GM18508 (cell line): ENCODE measurements around the gene GALNT17.

Experiments used
- ATAC-seq: cut with Tn5 transposase; IDR thresholded peaks from one replicate; pipeline ENCODE4 v1.9.1; 2021; ENCODE audit warnings: moderate number of reproducible peaks; ENCODE audit not compliant: insufficient read depth, unreplicated experiment

GALNT17 gene

DNA sequence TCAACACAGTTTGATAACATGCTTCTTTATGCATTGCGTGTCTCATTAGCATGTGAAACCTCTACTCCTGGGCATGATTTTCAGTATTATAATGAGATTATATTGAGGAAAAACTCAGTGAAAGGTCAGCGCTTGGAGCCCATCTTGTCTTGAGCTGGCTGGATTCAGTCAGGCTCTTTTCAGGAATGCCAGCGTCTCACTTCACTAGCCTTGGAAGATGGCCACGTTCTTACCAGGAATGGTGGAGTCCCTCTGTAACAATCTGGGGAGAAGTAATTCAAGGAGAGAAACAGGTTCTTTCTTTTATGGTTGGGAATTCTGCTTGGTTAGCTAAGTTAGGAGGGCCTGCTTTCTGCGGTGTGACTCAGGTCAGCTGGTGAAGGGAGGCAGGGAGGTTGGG is 241.0 kb downstream of the GALNT17 start:
- ATAC-seq: no peak

DNA sequence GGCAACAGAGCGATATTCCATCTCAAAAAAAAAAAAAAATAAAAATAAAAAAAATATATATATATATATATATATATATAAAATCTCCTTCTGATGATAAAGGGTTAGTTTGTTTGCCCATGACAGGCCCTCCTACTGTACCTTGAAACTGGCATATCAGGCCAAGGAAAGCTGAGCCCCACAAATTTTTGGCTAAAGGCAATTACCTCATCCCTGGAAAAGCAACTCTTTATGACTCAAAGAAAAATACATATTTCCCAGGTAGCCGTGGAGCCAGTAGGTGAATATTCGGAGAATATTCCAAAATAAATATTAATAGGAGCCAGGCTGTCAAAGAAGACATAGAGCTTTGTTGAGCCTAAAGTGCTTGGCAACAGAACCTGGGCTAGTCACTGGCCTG is 245.1 kb downstream of the GALNT17 start:
- ATAC-seq: no peak

DNA sequence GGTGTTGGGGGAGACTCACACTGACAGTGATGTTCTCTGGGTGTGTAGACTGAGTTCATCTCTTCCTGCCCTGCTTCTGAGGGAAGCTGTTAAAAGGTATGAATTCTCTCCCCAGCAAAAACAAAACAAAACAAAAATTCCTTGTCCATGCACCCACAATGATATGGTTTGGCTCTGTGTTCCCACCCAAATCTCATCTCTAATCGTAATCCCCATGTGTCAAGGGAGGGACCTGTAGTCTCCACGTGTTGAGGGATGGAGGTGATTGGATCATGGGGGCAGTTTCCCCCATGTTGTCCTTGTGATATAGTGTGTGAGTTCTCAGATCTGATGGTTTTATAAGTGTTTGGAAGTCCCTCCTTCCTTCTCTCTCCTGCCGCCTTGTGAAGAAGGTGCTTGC is 245.5 kb downstream of the GALNT17 start:
- ATAC-seq: no peak

DNA sequence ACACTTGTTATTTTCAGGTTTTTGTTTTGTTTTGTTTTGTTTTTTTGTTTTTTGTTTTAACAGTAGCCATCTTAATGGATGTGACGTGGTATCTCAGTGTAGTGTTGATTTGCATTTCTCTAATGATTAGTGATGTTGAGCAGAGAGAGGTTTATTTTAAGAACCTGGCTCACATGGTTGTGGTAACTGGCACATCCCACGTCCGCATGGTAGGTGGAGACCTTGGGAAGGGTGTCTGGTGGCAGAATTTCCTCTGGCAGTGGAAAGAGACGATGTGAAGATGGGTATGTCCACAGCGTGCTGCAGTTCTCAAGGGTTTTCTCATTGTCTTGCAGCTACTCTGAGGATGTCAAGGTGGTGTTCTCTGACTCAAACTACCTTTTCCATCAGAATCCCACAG is 252.2 kb downstream of the GALNT17 start:
- no peak for ATAC-seq

DNA sequence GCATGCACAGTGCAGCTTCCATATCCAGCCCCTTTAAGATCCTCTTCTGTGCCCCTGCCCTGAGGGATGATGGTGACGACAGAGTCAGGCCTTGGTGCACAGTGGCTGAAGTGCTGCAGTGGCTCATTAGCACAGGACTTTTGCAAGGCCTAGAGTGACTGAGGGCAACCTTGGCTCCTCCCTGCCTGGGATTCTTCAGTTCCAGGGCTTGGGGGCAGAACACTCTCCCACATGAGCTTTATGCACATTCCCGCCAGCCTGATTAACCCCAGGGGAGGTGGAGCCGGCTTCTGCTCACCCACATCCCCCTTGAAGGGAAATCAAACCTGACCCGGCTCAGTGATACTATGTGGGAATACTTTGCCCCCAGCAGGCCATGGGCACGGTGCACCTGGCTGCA is 253.4 kb downstream of the GALNT17 start:
- no peak for ATAC-seq

DNA sequence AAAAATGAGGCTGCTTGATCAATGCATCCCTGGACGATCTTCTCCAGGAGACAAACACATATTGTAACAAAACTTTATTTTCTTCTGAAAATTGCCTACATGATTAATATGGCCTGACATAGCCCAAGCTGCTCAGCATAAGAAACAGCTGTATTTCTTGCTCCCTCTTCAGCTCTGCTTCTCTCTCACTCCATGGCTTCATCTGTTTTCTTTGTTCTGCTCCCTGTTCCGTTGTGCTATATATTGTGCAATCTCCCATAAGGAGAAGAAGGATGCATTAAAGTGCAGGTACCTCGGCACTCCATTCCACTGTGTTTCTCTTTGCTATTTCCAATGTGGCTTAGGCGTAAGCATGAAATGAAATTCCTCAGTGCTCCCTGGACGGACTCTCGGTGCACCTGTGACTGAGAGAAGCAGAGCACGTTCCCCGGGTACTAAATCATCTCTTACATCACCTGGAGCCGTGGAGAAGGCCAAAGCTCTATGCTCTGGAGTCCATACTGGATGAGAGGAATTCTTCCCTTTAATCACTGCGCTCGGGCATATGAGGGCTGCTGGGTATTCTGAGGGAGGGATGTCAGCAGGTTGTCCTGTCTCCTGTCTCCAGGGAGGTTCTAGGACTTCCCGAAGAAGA is 254.3 kb downstream of the GALNT17 start:
- no peak for ATAC-seq

DNA sequence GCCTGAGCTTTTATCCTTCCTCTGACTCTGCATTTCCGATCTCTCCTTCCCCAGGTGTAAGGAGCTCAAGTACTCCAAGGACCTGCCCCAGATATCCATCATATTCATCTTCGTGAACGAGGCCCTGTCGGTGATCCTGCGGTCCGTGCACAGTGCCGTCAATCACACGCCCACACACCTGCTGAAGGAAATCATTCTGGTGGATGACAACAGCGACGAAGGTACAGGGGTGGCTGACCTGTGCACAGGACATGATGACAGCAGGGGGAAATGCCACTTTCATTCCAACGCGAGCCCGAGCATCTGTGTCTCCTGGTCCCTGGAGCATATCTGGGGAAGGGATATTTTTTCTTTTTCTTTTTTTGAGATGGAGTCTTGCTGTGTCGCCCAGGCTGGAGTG is 256.2 kb downstream of the GALNT17 start:
- ATAC-seq: no peak

DNA sequence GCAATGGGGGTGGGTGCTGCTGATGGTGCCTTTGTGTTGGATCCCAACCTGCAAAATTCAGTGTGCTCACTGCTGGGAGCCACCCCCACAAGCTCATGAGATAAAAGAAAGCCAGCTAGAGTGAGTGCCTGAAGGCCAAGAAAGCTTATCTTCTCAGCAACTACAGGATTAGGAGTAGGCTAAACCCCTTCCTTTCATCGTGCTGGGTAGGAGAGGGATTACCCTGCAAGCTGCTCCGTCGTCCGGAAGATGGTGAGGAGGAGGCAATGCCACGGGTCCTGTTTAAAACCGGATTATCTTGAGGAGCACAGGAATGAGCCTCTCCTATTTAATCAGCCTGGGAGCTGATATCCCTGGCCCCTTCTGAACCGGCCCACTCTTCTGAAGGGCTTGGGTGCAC is 258.0 kb downstream of the GALNT17 start:
- no peak for ATAC-seq

DNA sequence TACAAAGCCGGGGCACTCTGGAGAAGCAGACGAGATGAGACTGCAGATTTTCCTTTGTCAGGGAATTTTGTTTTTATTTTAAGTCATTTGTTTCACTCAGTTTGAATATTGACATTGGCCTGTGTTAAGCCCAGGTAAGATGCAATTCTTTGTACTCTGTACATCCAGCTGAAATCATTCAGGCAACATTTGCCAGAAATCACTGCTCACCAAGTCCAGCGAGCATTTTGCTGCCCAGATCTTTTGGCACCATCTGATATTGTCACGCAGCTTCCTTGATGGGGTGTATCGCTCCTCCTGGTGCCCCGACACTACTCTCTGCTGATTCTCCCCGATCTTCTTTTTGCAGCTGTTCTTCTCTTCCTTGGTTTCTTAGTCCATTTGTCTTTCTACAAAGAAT is 261.7 kb downstream of the GALNT17 start:
- no peak for ATAC-seq

DNA sequence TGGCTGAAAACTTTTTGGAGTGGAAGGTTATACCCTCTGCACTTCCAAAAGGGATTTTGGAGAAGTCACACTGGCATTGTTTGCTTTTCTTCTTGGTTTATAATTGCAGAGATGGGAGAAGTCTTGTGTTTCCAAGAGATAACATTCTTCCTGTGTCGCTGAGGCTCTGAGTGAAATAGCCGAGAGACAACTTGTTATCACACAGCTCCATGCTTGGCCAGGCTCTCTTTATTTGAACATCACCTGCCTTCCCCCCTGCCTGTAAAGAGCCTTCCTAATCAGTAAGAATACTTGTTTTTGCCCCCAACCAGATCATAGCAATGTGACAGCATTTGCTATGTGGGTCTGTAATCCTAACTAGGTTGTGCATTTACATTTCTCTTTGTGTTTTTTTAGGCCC is 270.7 kb downstream of the GALNT17 start:
- no peak for ATAC-seq

DNA sequence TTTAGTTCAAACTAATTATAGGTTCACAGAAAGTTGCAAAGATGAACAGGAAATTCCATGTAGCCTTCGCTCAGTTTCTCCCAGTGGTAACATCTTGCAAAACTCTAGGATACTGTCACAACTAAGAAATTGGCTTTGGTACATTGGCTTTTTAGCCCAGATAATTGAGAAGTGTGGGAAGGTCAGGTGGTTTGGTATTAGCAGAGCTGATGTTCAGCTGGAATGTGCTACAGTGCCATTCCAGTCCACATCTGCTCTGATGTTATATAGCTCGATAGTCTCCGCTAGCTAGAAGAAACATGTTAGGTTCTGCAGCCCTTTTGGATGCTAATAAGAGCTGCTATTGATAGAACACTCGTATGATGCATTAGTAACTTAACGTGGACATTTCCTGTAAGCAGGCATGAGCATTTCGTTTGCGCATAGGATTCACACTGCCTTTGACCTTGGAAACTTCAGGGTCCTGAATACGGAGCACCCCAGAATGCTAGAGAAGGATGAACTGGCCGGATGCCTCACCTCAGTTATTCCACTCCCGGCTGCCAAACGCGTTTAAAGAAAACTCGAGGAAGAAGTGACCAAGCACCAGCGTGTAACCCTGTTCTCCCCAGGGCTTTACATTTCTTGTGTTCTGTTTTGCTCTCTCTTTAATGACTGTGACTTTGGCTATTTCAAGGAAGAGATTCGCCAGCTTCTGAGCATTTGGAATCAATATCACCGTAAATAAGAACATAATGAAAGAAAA is 271.4 kb downstream of the GALNT17 start:
- no peak for ATAC-seq

DNA sequence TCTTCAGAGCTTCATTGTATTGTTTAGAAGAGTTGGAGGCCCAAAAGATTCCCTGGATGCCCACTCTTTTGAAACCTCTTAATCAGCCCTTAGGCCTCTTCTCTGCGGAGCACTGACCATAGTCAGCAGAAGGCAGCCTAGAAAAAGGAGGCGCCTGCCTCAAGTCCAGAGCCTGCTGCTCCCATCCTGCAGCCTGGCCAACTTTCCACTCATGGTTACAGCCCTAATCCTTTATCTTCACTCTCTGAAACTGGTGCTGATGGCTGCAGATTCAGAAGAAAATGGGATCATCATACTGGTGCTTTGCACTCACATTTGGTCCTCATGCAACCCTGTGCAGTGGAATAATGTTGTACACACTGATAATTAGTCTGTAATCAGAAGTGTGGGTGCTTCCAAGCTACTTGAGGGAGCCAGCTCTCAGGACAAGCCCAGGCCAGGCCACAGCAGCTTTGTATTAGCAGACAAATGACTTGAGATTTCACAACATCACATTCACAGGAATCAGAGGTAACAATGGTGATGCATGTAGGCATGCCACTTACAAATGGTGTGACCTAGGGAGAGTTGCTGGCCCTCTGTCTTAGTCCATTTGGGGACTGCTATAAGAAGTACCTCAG is 272.9 kb downstream of the GALNT17 start:
- ATAC-seq: no peak

DNA sequence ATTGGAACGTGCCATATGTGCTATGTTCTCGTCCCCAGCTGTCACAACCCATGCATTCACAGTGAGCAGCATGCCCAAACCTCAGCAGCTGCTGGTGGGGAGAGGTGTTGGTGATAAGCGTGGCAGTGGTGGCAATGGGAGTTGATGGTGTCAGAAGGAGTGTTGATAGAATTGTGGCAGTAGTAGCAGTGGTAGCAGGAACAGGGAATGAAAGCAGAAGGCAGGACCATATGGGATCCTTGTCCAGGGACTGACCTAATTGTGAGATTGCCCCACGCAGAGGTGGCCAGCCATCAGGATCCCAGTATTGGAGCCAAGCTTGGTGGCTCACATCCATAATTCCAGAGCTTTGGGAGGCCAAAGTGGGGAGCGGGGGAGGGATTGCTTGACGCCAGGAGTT is 276.3 kb downstream of the GALNT17 start:
- ATAC-seq: no peak

DNA sequence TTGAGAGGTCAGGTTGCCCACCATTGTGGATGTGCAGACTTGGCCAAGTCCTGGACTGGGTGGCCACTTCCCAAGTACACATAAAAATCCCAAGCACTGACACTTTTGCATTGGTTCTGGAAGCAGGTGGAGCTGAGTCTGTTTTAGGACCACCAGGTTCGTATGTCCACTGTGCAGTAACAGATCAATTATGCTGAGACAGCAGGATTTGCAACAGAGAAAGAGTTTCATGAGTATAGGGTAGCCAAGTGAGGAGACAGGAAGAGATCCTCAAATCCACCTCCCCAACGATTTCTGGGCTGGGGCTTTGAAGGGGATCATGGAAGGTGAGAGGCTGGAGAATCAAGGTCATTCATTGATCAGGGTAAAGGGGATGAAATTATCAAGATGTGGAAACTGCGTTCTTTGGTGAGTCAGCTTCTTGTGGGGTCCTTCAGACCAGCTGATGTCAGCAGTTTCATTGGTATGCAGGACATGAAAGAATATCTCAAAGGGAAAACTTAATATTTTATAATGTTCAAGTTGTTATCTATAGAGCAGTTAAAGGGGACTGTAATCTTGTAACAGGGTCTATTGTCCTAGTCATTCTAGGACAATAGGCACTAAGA is 277.7 kb downstream of the GALNT17 start:
- no peak for ATAC-seq

DNA sequence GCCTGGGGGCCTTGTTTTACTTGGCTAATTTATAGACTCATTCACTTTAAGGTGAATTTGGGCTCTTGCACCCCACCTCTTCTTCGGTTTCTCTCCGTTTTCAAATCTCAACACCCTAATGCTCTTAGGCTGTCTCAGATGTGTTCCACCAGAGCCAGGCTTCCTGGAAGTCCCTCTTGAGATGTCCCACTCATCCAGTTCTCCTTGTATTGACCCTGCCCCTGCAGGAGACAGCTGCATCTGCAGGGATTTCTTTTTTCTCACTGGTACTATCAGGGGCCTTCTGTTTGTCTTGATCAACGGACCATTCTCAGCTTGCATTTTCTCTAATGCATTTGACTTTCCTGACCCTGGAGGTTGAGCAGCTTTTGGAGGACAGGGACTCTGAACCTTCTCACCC is 279.5 kb downstream of the GALNT17 start:
- no peak for ATAC-seq

DNA sequence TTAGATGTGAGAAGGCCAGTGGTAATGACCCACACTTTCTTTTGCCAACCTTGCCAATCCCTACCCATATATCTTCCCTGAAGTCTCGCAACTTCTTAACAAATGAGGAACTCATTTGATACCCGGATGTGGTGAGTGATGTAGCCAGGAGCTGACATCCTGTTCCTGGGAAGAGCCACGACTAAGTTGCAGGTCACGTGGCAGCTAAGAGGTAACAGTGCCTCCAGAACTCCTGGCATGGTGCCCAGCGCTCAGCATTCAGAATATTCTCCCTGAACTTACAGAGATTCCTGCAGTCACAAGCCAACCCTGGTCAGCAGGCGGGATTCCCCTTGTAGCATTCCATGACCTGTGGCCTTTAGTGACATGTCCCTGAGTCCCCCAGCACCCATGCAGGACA is 282.5 kb downstream of the GALNT17 start:
- no peak for ATAC-seq

DNA sequence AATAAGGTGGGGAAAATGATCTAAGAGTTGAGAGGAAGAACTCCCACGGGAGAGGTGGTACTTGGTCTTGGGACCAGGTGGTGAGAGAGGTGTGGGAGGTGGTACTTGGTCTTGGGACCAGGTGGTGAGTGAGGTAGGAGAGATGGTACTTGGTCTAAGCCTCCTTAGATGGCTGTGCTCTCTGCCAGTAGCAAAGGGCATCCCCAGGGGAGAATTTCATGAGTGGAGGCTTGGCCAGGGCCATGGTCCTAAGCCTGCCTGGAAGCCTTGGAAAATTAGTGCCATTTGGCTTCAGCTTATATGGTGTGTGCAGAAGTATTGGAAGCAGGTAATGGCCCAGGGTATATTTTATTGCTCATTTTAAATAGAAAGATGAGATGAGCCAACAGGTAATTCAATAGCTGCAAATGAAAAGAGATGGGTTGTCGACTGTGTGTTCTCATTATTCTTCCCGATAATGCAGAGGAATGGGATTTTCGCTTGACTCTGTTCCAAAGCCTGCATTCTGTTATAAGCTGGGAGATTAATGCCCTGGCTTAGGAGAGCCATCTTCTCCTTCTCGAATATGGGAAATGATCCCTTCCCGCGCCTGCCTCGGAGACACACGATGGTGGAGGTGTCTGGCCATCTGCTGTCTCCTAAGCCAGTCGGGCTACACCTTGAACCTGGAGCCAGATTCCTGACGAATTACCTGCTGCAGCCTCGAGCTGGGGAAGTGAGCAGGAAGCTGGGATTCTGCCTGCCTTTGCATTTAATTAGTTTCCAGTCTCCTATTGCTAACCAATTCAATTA is 287.8 kb downstream of the GALNT17 start:
- no peak for ATAC-seq

DNA sequence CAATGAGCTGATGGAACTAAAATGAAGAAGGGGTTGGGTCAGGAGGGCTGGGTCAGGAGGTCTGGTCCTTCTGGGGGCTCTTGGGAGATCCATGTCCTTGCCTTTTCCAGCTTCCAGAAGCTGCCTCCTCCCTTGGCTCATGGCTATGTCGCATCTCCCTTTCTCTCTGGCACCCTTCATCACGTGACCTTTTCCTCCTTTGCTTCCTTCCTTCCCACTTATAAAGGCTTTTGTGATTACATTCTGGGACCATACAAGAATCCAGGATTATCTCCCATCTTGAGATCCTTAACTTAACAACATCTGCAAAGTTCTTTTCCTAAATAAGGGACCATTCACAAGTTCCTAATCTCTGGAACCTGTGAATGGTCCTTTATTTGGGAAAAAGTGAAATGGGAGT is 290.2 kb downstream of the GALNT17 start:
- ATAC-seq: no peak

DNA sequence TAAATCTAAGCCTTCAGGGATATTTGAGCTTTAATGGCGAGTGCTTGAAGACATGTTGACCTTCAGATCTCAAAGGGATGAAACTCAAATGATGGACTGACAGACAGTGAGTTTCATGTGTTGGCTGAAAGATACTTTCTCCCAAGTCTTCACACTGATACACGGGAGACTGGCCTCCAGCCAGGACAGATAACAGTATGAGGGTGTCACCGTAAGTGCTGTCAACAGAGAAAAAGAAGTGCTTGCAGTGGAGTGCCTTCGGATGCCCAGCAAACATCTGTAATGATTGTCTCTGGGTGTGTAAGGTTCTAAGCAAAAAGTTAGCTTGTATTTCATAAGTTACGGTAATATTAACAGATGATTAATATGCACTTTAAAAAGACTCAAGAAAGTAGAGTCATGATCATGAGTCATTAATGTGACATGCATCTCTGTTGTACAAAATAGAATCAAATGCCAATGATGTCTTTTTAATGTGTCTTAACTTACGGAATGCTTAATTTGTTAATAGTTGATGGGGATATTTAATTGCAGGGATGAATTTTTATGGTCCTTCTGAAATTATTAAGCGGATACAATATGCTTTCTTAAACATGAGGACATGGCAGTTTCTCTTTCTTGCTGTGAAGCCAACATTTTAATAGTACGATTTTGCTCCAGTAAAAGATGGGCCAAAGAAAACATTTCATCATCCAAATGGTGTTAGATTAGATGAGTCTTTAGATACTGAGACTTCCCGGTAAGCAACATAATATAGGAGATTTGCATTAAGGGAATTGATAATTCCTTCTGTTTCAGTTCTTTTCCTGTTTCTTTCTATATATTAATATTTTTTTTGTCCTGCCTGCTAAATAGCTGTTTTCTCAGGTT is 292.5 kb downstream of the GALNT17 start:
- ATAC-seq: no peak

DNA sequence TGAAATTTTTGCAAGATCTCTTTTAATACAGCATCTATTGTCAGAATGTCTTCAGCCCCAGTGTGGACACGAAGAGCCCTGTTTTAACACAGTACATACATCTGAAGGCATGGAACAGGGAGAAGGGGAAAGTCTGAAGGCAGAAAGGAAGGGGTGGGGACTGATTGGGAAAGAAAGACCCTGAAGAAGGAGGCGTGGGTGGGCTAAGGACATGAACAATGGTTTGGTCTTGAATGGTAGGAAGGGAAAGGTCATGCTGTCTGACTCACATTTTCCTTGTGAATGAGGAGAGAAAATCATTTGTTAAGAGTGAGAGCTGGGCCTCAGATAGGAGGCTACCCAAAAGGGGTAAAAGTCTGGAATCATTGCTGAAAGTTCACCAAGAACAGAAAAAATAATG is 297.1 kb downstream of the GALNT17 start:
- no peak for ATAC-seq
